NCI-H2107 treated with DMSO at 0.1 percent for 48 hours (cell line): Measurements from ENCODE around the gene TH.
"Not testable (repeated sequence)": the region's sequence is repeated elsewhere in the genome, so short reads cannot be mapped to it uniquely, and the experiment has no call there.

Experiments
- DNase-seq: peaks from one replicate; lab custom pipeline; 2025; ENCODE audit not compliant: unreplicated experiment; lab: John Stamatoyannopoulos, UW

TH gene

GRCh38 chr11:2196970-2197770 lies 25.6 kb upstream of the TH start:
- DNase-seq = peak; percentile 25

- DNase-seq = no peak
Measured at GRCh38 chr11:2195756-2196088, 24.1 kb upstream of the TH start.

GRCh38 chr11:2194877-2195755 lies 23.5 kb upstream of the TH start:
- no peak for DNase-seq

GRCh38 chr11:2193888-2194595 lies 22.4 kb upstream of the TH start:
- not testable (repeated sequence) for DNase-seq

GRCh38 chr11:2193099-2193887 lies 21.7 kb upstream of the TH start:
- DNase-seq = no peak

GRCh38 chr11:2192435-2192834 lies 20.8 kb upstream of the TH start:
- no peak for DNase-seq

- no peak for DNase-seq
Measured at GRCh38 chr11:2191883-2192282, 20.3 kb upstream of the TH start.

- DNase-seq = no peak
Measured at GRCh38 chr11:2190657-2191471, 19.2 kb upstream of the TH start.

- DNase-seq = no peak
Measured at GRCh38 chr11:2189938-2190656, 18.5 kb upstream of the TH start.

- no peak for DNase-seq
Measured at GRCh38 chr11:2188745-2189144, 17.1 kb upstream of the TH start.

- no peak for DNase-seq
Measured at GRCh38 chr11:2187280-2187707, 15.7 kb upstream of the TH start.

GRCh38 chr11:2186669-2187279 lies 15.2 kb upstream of the TH start:
- DNase-seq = peak; percentile 26

- no peak for DNase-seq
Measured at GRCh38 chr11:2185324-2186085, 13.9 kb upstream of the TH start.

GRCh38 chr11:2182692-2183474 lies 11.3 kb upstream of the TH start:
- DNase-seq = no peak

- no peak for DNase-seq
Measured at GRCh38 chr11:2182075-2182474, 10.5 kb upstream of the TH start.

GRCh38 chr11:2180789-2181370 lies 9.3 kb upstream of the TH start:
- no peak for DNase-seq

- DNase-seq = no peak
Measured at GRCh38 chr11:2180347-2180746, 8.7 kb upstream of the TH start.
